Trophoblast cell (in vitro differentiated cells and primary cell): ENCODE measurements around the gene GFAP.

Experiments used
- DNase-seq, 2 donors: peaks; one replicate each; pipeline ENCODE4 v3.0.0-alpha.2; 2016
- H2AFZ ChIP-seq: 2 replicates; pipeline ENCODE4 v1.6.1; 2013; ENCODE audit warnings: low read length, moderate library complexity, mild to moderate bottlenecking; ENCODE audit not compliant: insufficient read depth, poor library complexity
- H2AK5ac ChIP-seq: 2 replicates; pipeline ENCODE4 v1.6.1; 2013; ENCODE audit warnings: mild to moderate bottlenecking, low read length
- H2BK120ac ChIP-seq: 2 replicates; pipeline ENCODE4 v1.6.1; 2013; ENCODE audit warnings: low read length, mild to moderate bottlenecking, moderate library complexity; ENCODE audit not compliant: insufficient read depth, poor library complexity
- H2BK12ac ChIP-seq: 2 replicates; pipeline ENCODE4 v1.6.1; 2013; ENCODE audit warnings: mild to moderate bottlenecking, low read length, moderate library complexity
- H2BK5ac ChIP-seq: 2 replicates; pipeline ENCODE4 v1.6.1; 2013; ENCODE audit warnings: low read length, low read depth, moderate library complexity, mild to moderate bottlenecking; ENCODE audit not compliant: poor library complexity
- H3K14ac ChIP-seq: 2 replicates; pipeline ENCODE4 v1.6.1; 2013; ENCODE audit warnings: mild to moderate bottlenecking, low read length
- H3K18ac ChIP-seq: 2 replicates; pipeline ENCODE4 v1.6.1; 2013; ENCODE audit warnings: mild to moderate bottlenecking, low read length
- H3K23ac ChIP-seq: 2 replicates; pipeline ENCODE4 v1.6.1; 2013; ENCODE audit warnings: low read length
- H3K27ac ChIP-seq: 2 replicates; pipeline ENCODE4 v1.5.1; 2013; ENCODE audit warnings: low read depth, mild to moderate bottlenecking, inconsistent platforms, low read length, moderate library complexity
- H3K27me3 ChIP-seq: 2 replicates; pipeline ENCODE4 v1.6.1; 2013; ENCODE audit warnings: inconsistent platforms, mild to moderate bottlenecking, low read length, moderate library complexity; ENCODE audit not compliant: insufficient read depth
- H3K36me3 ChIP-seq, 2 experiments: 1 replicate in 1 of 2; 2 replicates in 1 of 2; pipeline ENCODE4 v1.6.1; 2013; ENCODE audit warnings: low read length in 2 of 2, mild to moderate bottlenecking in 2 of 2, moderate library complexity in 1 of 2; ENCODE audit not compliant: insufficient read depth in 2 of 2, control insufficient read depth in 1 of 2
- H3K4ac ChIP-seq: 2 replicates; pipeline ENCODE4 v1.6.1; 2013; ENCODE audit warnings: low read depth, mild to moderate bottlenecking, low read length, moderate library complexity
- H3K4me1 ChIP-seq, 2 experiments: 1 replicate in 1 of 2; 2 replicates in 1 of 2; pipeline ENCODE4 v1.6.1; 2013; ENCODE audit warnings: low read length in 2 of 2, mild to moderate bottlenecking in 2 of 2, moderate library complexity in 1 of 2; ENCODE audit not compliant: insufficient read depth in 2 of 2, control insufficient read depth in 1 of 2
- H3K4me2 ChIP-seq: 2 replicates; pipeline ENCODE4 v1.6.1; 2013; ENCODE audit warnings: inconsistent platforms, mild to moderate bottlenecking, low read length, moderate library complexity
- H3K4me3 ChIP-seq: 2 replicates; pipeline ENCODE4 v1.5.1; 2013; ENCODE audit warnings: mild to moderate bottlenecking, low read depth, low read length, inconsistent platforms
- H3K79me1 ChIP-seq: one replicate; pipeline ENCODE4 v1.6.1; 2013; ENCODE audit warnings: low read length
- H3K79me2 ChIP-seq: 2 replicates; pipeline ENCODE4 v1.6.1; 2013; ENCODE audit warnings: low read length, mild to moderate bottlenecking; ENCODE audit not compliant: control insufficient read depth, insufficient read depth, poor library complexity
- H3K9ac ChIP-seq: 2 replicates; pipeline ENCODE4 v1.6.1; 2013; ENCODE audit warnings: mild to moderate bottlenecking, low read length
- H3K9me3 ChIP-seq: 2 replicates; pipeline ENCODE4 v1.6.1; 2013; ENCODE audit warnings: low read depth, mild to moderate bottlenecking, control low read depth, inconsistent platforms, low read length; ENCODE audit not compliant: insufficient read depth
- H4K12ac ChIP-seq: 2 replicates; pipeline ENCODE4 v1.6.1; 2013; ENCODE audit warnings: low read depth, mild to moderate bottlenecking, low read length, moderate library complexity
- H4K8ac ChIP-seq: 2 replicates; pipeline ENCODE4 v1.6.1; 2013; ENCODE audit warnings: low read depth, mild to moderate bottlenecking, low read length, moderate library complexity
- H4K91ac ChIP-seq: one replicate; pipeline ENCODE4 v1.6.1; 2013; ENCODE audit warnings: low read depth, mild to moderate bottlenecking, low read length, moderate library complexity
- WGBS: extraction: QIAGEN DNeasy Blood & Tissue Kit; methylation state at CpG from one replicate; pipeline ENCODE4 v1.1.7; 2013; ENCODE audit warnings: missing lambda C conversion rate; ENCODE audit not compliant: insufficient read length, insufficient coverage; ENCODE audit errors: extremely low coverage; 5-methylcytosine and 5-hydroxymethylcytosine counted together

The GFAP gene

GRCh38 chr17:44926821-44927525 lies 11.7 kb upstream of the GFAP start:
- no peaks in the 10 kb centered on the region for H3K79me2 ChIP-seq
- peaks cover 49 to 52% of the 10 kb centered on the region in 2 experiments for H3K36me3 ChIP-seq
- H3K4me2 ChIP-seq: no peak overlapping the region
- no peak overlapping the region for H4K8ac ChIP-seq
- H3K4ac ChIP-seq: no peak overlapping the region
- no peak for DNase-seq
- H3K27ac ChIP-seq: no peak overlapping the region
- H2AFZ ChIP-seq: no peak overlapping the region
- H3K18ac ChIP-seq: no peak overlapping the region
- H3K79me1 ChIP-seq: no peaks in the 10 kb centered on the region
- H3K4me3 ChIP-seq: no peak overlapping the region
- H3K9ac ChIP-seq: no peak overlapping the region
- no peaks in the 10 kb centered on the region for H3K27me3 ChIP-seq
- H2BK120ac ChIP-seq: no peak overlapping the region
- H4K91ac ChIP-seq: no peak overlapping the region
- H3K4me1 ChIP-seq: no peaks in the 10 kb centered on the region
- H4K12ac ChIP-seq: no peak overlapping the region
- no peak overlapping the region for H2BK5ac ChIP-seq
- H2BK12ac ChIP-seq: no peak overlapping the region
- no peak overlapping the region for H3K23ac ChIP-seq
- H3K9me3 ChIP-seq: no peaks in the 10 kb centered on the region
- H3K14ac ChIP-seq: no peak overlapping the region
- no CpG with 5 or more reads among the region's 15 CpGs for WGBS
- H2AK5ac ChIP-seq: no peak overlapping the region

DNA sequence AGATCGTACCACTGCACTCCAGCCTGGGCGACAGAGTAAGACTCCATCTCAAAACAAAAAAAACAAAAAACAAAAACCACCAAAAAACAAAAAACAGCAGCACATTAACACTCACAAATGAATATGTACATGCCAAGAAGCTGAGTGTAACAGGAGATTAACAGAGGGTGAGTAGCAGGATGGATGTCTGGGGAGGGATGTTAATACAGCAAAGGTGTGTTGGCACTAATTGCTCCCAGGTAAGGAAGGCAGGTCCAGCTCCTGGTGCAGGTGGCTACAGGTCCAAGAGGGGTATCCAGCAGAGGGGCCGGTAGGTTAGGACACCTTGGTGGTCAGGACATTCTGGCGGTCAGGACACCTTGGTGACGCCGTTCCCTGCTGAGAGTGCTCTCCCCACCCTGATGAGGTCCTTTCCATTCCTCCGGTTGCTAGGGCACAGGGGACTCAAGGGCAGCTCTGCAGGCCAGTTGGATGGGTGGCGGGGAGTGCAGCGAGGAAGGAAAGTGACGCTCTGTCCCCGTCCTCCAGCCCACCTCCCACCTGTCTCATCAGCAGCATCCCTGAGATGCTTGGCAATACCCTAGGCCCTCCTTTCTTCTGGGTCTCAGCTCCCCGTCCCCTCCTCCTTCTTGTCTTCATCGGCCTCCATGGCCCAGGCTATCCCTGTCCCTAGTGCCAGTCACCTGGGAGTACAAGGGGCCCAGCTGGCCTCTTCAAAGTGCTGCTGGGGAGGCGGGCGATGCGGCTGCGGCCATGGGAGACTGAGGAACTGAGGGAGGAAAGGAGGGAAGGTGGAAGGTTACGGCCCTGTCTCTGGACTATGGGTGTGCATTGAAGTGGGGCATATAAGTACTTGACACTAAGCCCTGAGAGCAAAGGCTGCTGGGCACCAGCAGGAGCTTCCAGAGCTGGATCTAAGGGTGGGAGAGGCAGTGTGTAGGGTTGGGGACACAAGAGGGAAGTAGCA lies 10.7 kb upstream of the GFAP start:
- Histone ChIP-seq H4K91ac (no peak overlapping the region), H3K4me1 (no peaks in the 10 kb centered on the region), H3K4ac (no peak overlapping the region), H3K36me3 (peaks cover 42 to 43% of the 10 kb centered on the region in 2 experiments), H3K79me2 (no peaks in the 10 kb centered on the region), H2BK5ac (no peak overlapping the region), H3K14ac (no peak overlapping the region), H3K4me3 (no peak overlapping the region), H3K18ac (no peak overlapping the region), H4K8ac (no peak overlapping the region), H2AFZ (no peak overlapping the region), H3K9ac (no peak overlapping the region), H2BK12ac (no peak overlapping the region), H2BK120ac (no peak overlapping the region), H3K23ac (no peak overlapping the region), H4K12ac (no peak overlapping the region), H3K27me3 (no peaks in the 10 kb centered on the region), H2AK5ac (no peak overlapping the region), H3K9me3 (no peaks in the 10 kb centered on the region), H3K27ac (no peak overlapping the region), H3K79me1 (no peaks in the 10 kb centered on the region), H3K4me2 (no peak overlapping the region)
- no CpG with 5 or more reads among the region's 18 CpGs for WGBS
- no peak for DNase-seq

GRCh38 chr17:44924107-44924544 lies 8.8 kb upstream of the GFAP start:
- DNase-seq: no peak
- Histone ChIP-seq H2AFZ (no peak overlapping the region), H3K79me1 (no peaks in the 10 kb centered on the region)

DNA sequence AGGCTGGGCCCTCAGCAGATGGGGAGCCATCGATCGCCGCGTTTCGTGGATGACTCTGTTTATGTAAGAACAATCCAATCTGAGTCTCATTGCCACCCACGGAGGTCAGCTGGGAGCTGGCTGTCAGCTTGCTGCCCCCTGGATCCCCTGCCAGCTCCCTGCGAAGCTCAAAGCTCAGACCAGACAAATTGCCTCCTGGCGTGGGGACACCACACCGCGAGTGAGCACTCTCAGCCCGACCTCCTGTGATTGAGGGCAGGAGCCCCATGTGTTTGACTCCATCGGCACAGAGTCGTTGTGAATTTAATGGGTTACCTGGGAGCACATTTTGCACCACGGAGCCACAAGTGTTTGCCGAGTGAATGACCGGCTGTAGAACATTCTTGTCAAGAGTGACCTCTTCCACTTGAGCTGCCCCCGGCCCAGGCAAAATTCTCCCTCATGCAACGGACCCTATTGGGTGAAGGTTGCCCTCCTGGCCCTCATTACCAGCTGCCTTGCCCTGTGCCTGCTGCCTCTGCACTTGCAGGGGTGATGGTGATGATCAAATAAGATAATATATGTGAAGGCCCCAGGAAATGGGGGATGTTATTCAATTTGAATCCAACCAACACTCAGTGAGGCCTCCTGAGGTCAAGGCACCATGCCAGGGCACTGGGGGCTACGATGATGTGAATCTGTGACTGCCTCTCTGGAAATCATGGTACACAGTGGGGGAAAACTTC lies 7.6 kb upstream of the GFAP start:
- no peak overlapping the region for H3K4ac ChIP-seq
- no peak for DNase-seq
- no peaks in the 10 kb centered on the region for H3K9me3 ChIP-seq
- no peak overlapping the region for H3K4me2 ChIP-seq
- no peak overlapping the region for H2BK12ac ChIP-seq
- H4K91ac ChIP-seq: no peak overlapping the region
- H4K8ac ChIP-seq: no peak overlapping the region
- H3K79me2 ChIP-seq: no peaks in the 10 kb centered on the region
- H3K27ac ChIP-seq: no peak overlapping the region
- no peak overlapping the region for H2AFZ ChIP-seq
- H2BK5ac ChIP-seq: no peak overlapping the region
- H3K27me3 ChIP-seq: no peaks in the 10 kb centered on the region
- H4K12ac ChIP-seq: no peak overlapping the region
- no peaks in the 10 kb centered on the region for H3K79me1 ChIP-seq
- H3K36me3 ChIP-seq: peaks cover 22 to 24% of the 10 kb centered on the region in 2 experiments
- H3K14ac ChIP-seq: no peak overlapping the region
- no peak overlapping the region for H2AK5ac ChIP-seq
- WGBS: no CpG with 5 or more reads among the region's 19 CpGs
- H3K4me3 ChIP-seq: no peak overlapping the region
- no peak overlapping the region for H3K9ac ChIP-seq
- H3K23ac ChIP-seq: no peak overlapping the region
- H2BK120ac ChIP-seq: no peak overlapping the region
- no peaks in the 10 kb centered on the region for H3K4me1 ChIP-seq
- no peak overlapping the region for H3K18ac ChIP-seq

More at GRCh38 chr17:44924107-44924544, 8.8 kb upstream of the GFAP start:
- Histone ChIP-seq H4K8ac (no peak overlapping the region), H3K27ac (no peak overlapping the region), H2BK12ac (no peak overlapping the region), H2AK5ac (no peak overlapping the region), H3K14ac (no peak overlapping the region), H3K23ac (no peak overlapping the region), H3K4ac (no peak overlapping the region), H3K79me2 (no peaks in the 10 kb centered on the region), H3K4me2 (no peak overlapping the region), H3K18ac (no peak overlapping the region), H3K4me3 (no peak overlapping the region), H3K36me3 (peaks cover 35 to 36% of the 10 kb centered on the region in 2 experiments), H2BK5ac (no peak overlapping the region), H4K91ac (no peak overlapping the region), H2BK120ac (no peak overlapping the region), H3K9ac (no peak overlapping the region), H3K27me3 (no peaks in the 10 kb centered on the region), H3K4me1 (no peaks in the 10 kb centered on the region), H3K9me3 (no peaks in the 10 kb centered on the region), H4K12ac (no peak overlapping the region)
- no CpG with 5 or more reads among the region's 9 CpGs for WGBS
